Measurements from ENCODE around the gene STAMBPL1.

STAMBPL1 gene

DNA sequence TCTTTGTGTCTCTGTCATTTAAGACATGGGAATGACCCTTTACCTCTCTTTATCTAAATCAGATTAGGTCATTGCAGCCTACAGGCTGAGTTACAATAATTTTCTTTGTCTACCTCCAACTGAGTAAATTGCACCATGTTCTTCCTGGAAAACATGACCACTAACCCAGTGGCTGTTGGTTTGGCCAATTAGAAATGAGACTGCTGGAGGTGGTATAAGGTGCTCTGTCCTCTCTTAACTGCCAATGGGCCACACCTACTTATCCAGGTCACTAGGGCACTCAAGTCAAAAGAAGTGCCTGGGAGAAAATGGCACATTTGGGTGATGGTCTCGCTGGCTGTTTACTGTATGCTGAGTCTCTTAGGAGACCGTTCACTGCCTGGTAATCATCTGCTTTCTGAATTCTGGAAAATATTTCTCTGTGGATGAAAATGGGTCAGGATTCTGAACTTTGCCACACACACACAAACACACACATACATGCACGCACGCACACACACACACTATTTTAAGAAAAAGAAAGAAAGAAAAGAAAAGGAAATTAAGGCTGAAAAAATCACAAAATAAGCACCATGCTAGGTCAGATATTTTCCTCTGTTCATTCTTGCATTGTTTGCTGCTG lies 16.4 kb downstream of the STAMBPL1 start:
- Histone ChIP-seq H3K27ac (no peak overlapping the region), H3K4me3 (ENCODE audit: low read depth, low read length) (no peak overlapping the region), H3K27me3 (replicated peaks) (no peaks in the 10 kb centered on the region), H3K36me3 (replicated peaks) (no peaks in the 10 kb centered on the region)
- TF ChIP-seq, protein P1, sequence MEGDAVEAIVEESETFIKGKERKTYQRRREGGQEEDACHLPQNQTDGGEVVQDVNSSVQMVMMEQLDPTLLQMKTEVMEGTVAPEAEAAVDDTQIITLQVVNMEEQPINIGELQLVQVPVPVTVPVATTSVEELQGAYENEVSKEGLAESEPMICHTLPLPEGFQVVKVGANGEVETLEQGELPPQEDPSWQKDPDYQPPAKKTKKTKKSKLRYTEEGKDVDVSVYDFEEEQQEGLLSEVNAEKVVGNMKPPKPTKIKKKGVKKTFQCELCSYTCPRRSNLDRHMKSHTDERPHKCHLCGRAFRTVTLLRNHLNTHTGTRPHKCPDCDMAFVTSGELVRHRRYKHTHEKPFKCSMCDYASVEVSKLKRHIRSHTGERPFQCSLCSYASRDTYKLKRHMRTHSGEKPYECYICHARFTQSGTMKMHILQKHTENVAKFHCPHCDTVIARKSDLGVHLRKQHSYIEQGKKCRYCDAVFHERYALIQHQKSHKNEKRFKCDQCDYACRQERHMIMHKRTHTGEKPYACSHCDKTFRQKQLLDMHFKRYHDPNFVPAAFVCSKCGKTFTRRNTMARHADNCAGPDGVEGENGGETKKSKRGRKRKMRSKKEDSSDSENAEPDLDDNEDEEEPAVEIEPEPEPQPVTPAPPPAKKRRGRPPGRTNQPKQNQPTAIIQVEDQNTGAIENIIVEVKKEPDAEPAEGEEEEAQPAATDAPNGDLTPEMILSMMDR (IDR thresholded peaks at IDR 0.05; ENCODE audit: low read depth, low read length, missing control alignments) = no peak
- in situ Hi-C loops (cut with HindIII; ENCODE audit: low pct_ligation_motif_present, low sequenced_read_pairs) = no loop called here
- DNase-seq = no peak

GRCh38 chr10:88896994-88897853 lies 17.2 kb downstream of the STAMBPL1 start:
- Histone ChIP-seq H3K4me3 (ENCODE audit: low read depth, low read length) (no peak overlapping the region), H3K27ac (no peak overlapping the region), H3K36me3 (replicated peaks) (no peaks in the 10 kb centered on the region), H3K27me3 (replicated peaks) (no peaks in the 10 kb centered on the region)
- TF ChIP-seq, protein P1 (IDR thresholded peaks at IDR 0.05; ENCODE audit: low read depth, low read length, missing control alignments) = no peak
- DNase-seq = no peak
- in situ Hi-C loops (cut with HindIII; ENCODE audit: low pct_ligation_motif_present, low sequenced_read_pairs) = no loop called here

GRCh38 chr10:88898727-88899126 lies 18.7 kb downstream of the STAMBPL1 start:
- Histone ChIP-seq H3K36me3 (replicated peaks) (peaks cover under 1% of the 10 kb centered on the region), H3K27me3 (replicated peaks) (no peaks in the 10 kb centered on the region), H3K27ac (no peak overlapping the region), H3K4me3 (ENCODE audit: low read depth, low read length) (no peak overlapping the region)
- in situ Hi-C loops (cut with HindIII; ENCODE audit: low pct_ligation_motif_present, low sequenced_read_pairs) = no loop called here
- DNase-seq = no peak
- TF ChIP-seq, protein P1 (IDR thresholded peaks at IDR 0.05; ENCODE audit: low read depth, low read length, missing control alignments) = no peak

GRCh38 chr10:88899886-88900285 lies 19.8 kb downstream of the STAMBPL1 start:
- in situ Hi-C loops (cut with HindIII; ENCODE audit: low pct_ligation_motif_present, low sequenced_read_pairs) = no loop called here
- TF ChIP-seq, protein P1 (IDR thresholded peaks at IDR 0.05; ENCODE audit: low read depth, low read length, missing control alignments) = no peak
- peaks cover 6% of the 10 kb centered on the region for H3K36me3 ChIP-seq (replicated peaks)
- no peaks in the 10 kb centered on the region for H3K27me3 ChIP-seq (replicated peaks)
- no peak for DNase-seq
- H3K4me3 ChIP-seq (ENCODE audit: low read depth, low read length) = no peak overlapping the region
- H3K27ac ChIP-seq = no peak overlapping the region

GRCh38 chr10:88901206-88901983 lies 21.4 kb downstream of the STAMBPL1 start:
- H3K36me3 ChIP-seq (replicated peaks) = peaks cover 6% of the 10 kb centered on the region
- TF ChIP-seq, protein P1 (IDR thresholded peaks at IDR 0.05; ENCODE audit: low read depth, low read length, missing control alignments) = no peak
- no peaks in the 10 kb centered on the region for H3K27me3 ChIP-seq (replicated peaks)
- H3K4me3 ChIP-seq (ENCODE audit: low read depth, low read length) = no peak overlapping the region
- in situ Hi-C loops (cut with HindIII; ENCODE audit: low pct_ligation_motif_present, low sequenced_read_pairs) = no loop called here
- DNase-seq = no peak
- H3K27ac ChIP-seq = no peak overlapping the region

Measured in brain microvascular endothelial cell (primary cell).